WTC11 (cell line): ENCODE data around the gene RTN4. TPM values are rescaled to one million over a fixed set of nuclear protein-coding genes. Genes with fewer than 3 reads are reported as not detected.
A peak's percentile ranks its signal among the peaks of the same experiment; 100 is the strongest.

ENCODE experiments used
- ARID4B ChIP-seq: sonication (generic); formaldehyde crosslinking; IDR thresholded peaks from 2 replicates; pipeline ENCODE4 v1.8.0; 2023; ENCODE audit warnings: missing genetic modification reagents, mild to moderate bottlenecking, borderline replicate concordance
- ATF1 ChIP-seq: sonication (generic); formaldehyde crosslinking; IDR thresholded peaks from 2 replicates; pipeline ENCODE4 v1.8.1; 2023; ENCODE audit warnings: mild to moderate bottlenecking, moderate library complexity, missing genetic modification reagents
- ESRRA ChIP-seq: sonication (generic); formaldehyde crosslinking; IDR thresholded peaks from 2 replicates; pipeline ENCODE4 v1.8.1; 2022; ENCODE audit warnings: mild to moderate bottlenecking, missing genetic modification reagents, borderline replicate concordance
- FOXK1 ChIP-seq: sonication (generic); formaldehyde crosslinking; IDR thresholded peaks from 2 replicates; pipeline ENCODE4 v1.8.0; 2022; ENCODE audit warnings: mild to moderate bottlenecking, moderate library complexity, missing genetic modification reagents
- KAT7 ChIP-seq: sonication (generic); formaldehyde crosslinking; IDR thresholded peaks from 2 replicates; pipeline ENCODE4 v1.8.1; 2023; ENCODE audit warnings: missing genetic modification reagents, mild to moderate bottlenecking, borderline replicate concordance
- MLX ChIP-seq: sonication (generic); formaldehyde crosslinking; IDR thresholded peaks from 2 replicates; pipeline ENCODE4 v1.8.1; 2023; ENCODE audit warnings: mild to moderate bottlenecking, missing genetic modification reagents, moderate library complexity
- MYBL2 ChIP-seq: sonication (generic); formaldehyde crosslinking; IDR thresholded peaks from 2 replicates; pipeline ENCODE4 v1.8.1; 2023; ENCODE audit warnings: mild to moderate bottlenecking, moderate library complexity, missing genetic modification reagents
- NFE2L1 ChIP-seq: sonication (generic); formaldehyde crosslinking; IDR thresholded peaks from 2 replicates; pipeline ENCODE4 v1.8.1; 2023; ENCODE audit warnings: missing genetic modification reagents
- NFYB ChIP-seq: sonication (generic); formaldehyde crosslinking; conservative IDR thresholded peaks from 2 replicates; pipeline ENCODE4 v1.8.0; 2022; ENCODE audit warnings: low read depth, missing genetic modification reagents
- NR2C2 ChIP-seq: sonication (generic); formaldehyde crosslinking; IDR thresholded peaks from 2 replicates; pipeline ENCODE4 v1.8.0; 2022; ENCODE audit warnings: mild to moderate bottlenecking, missing genetic modification reagents
- PRDM15 ChIP-seq: sonication (generic); formaldehyde crosslinking; IDR thresholded peaks from 2 replicates; pipeline ENCODE4 v1.8.0; 2022; ENCODE audit warnings: missing genetic modification reagents
- RORB ChIP-seq: fragments of 250-450 bp; sonication (Bioruptor Pico); IDR thresholded peaks from 2 replicates; pipeline ENCODE4 v1.9.0; 2021; ENCODE audit warnings: mild to moderate bottlenecking
- SOX15 ChIP-seq: fragments of 250-450 bp; sonication (Bioruptor Pico); IDR thresholded peaks from 2 replicates; pipeline ENCODE4 v1.9.0; 2021; ENCODE audit warnings: mild to moderate bottlenecking
- STAT6 ChIP-seq: sonication (generic); formaldehyde crosslinking; conservative IDR thresholded peaks from 2 replicates; pipeline ENCODE4 v1.8.1; 2023; ENCODE audit warnings: mild to moderate bottlenecking, low read depth, missing genetic modification reagents, moderate library complexity
- TCF7 ChIP-seq: sonication (generic); formaldehyde crosslinking; IDR thresholded peaks from 2 replicates; pipeline ENCODE4 v1.8.0; 2022; ENCODE audit warnings: mild to moderate bottlenecking, low read depth, missing genetic modification reagents, moderate library complexity
- TP53 ChIP-seq: sonication (generic); formaldehyde crosslinking; IDR thresholded peaks from 2 replicates; pipeline ENCODE4 v1.8.1; 2023; ENCODE audit warnings: mild to moderate bottlenecking, missing genetic modification reagents
- USF1 ChIP-seq: sonication (generic); formaldehyde crosslinking; IDR thresholded peaks from 2 replicates; pipeline ENCODE4 v1.8.0; 2022; ENCODE audit warnings: mild to moderate bottlenecking, missing genetic modification reagents
- ZBTB21 ChIP-seq: sonication (generic); formaldehyde crosslinking; IDR thresholded peaks from 2 replicates; pipeline ENCODE4 v1.8.1; 2023; ENCODE audit warnings: mild to moderate bottlenecking, missing genetic modification reagents, borderline replicate concordance
- ZNF138 ChIP-seq: sonication (generic); formaldehyde crosslinking; conservative IDR thresholded peaks from 2 replicates; pipeline ENCODE4 v1.8.1; 2022; ENCODE audit warnings: mild to moderate bottlenecking, moderate library complexity, missing genetic modification reagents
- ZNF232 ChIP-seq: sonication (generic); formaldehyde crosslinking; IDR thresholded peaks from 2 replicates; pipeline ENCODE4 v1.8.0; 2022; ENCODE audit warnings: mild to moderate bottlenecking, missing genetic modification reagents
- ZNF425 ChIP-seq: fragments of 250-450 bp; sonication (Bioruptor Pico); conservative IDR thresholded peaks from 2 replicates; pipeline ENCODE4 v1.9.0; 2021; ENCODE audit warnings: mild to moderate bottlenecking
- total RNA-seq: library from RNA; stranded (reverse); gene quantifications from 3 replicates; pipeline ENCODE4 v1.2.3, GENCODE V29; 2021
- TF ChIP-seq, protein P1 (sequence below): sonication (generic); formaldehyde crosslinking; IDR thresholded peaks from 2 replicates; pipeline ENCODE4 v1.8.1; 2023; ENCODE audit warnings: mild to moderate bottlenecking, missing genetic modification reagents, moderate library complexity

RTN4 gene
- total RNA-seq, 1 experiment from 2014 or later, result 202 TPM

DNA sequence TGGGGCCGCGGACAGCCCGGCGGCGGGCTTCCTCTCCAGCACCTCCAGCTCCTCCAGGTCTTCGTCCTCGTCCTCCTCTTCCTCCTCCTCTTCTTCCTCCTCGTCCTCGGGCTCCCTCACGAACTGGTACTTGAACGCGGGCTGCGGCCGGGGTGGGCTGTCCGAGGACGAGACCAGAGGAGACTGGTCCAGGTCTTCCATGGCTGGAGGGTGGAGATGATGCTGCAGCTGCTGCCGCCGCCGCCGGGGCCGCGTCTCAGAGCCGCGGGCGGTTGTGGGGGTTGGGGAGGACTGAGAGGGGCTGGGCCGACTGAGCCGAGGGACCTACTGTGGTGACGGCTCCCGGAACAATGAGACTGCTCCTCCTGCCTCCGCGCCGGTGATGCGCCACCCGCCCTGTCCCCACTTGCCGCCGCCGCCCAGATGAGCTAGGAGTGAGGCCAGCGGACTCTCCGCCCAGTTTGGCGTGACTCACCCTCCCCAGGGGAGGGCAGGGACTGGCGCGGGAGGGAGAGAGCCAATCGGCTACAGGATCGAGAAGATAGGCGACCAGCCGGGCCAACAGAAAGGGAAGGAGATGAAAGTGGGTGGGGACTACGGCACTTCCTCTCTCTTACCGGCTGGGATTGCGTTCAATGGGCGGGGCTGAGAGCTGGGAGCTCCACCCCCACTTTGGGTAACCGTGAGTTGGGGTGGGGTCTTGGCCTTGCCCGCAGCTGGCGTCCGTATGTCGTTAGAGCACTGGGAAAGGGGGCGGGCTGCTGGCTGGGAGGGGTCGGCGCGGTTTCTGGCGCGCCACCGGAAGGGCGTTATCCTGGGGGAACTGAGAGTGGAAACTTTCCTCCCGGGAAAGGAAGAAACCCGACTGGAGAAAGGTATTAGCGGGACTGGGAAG, at the start of gene RTN4 (continued):
- TF ChIP-seq PRDM15 (CRISPR knock-in tag), result 0 out of 2 replicates have a peak, but pooled peaks have one; percentile 24
- TF ChIP-seq FOXK1 (CRISPR knock-in tag), result peak; percentile 59; the same call in 1 of the 2 replicates
- TF ChIP-seq ESRRA (CRISPR knock-in tag), result 0 out of 2 replicates have a peak, but pooled peaks have one; percentile 34
- TF ChIP-seq, protein P1, sequence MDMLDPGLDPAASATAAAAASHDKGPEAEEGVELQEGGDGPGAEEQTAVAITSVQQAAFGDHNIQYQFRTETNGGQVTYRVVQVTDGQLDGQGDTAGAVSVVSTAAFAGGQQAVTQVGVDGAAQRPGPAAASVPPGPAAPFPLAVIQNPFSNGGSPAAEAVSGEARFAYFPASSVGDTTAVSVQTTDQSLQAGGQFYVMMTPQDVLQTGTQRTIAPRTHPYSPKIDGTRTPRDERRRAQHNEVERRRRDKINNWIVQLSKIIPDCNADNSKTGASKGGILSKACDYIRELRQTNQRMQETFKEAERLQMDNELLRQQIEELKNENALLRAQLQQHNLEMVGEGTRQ (CRISPR knock-in tag), result no peak
- 0 out of 2 replicates have a peak, but pooled peaks have one; percentile 68 for TF ChIP-seq ATF1 (CRISPR knock-in tag)
- TF ChIP-seq NFE2L1, result 0 out of 2 replicates have a peak, but pooled peaks have one; percentile 32
- TF ChIP-seq ZBTB21, result no peak
- no peak for TF ChIP-seq TP53 (CRISPR knock-in tag)
- no peak for TF ChIP-seq MLX (CRISPR knock-in tag)
- no peak for TF ChIP-seq RORB (CRISPR knock-in tag)
- TF ChIP-seq TCF7 (CRISPR knock-in tag), result 0 out of 2 replicates have a peak, but pooled peaks have one; percentile 27
- TF ChIP-seq USF1, result peak; percentile 23; the same call in 1 of the 2 replicates
- no peak for TF ChIP-seq ZNF425
- TF ChIP-seq STAT6 (CRISPR knock-in tag), result no peak
- TF ChIP-seq KAT7, result peak; percentile 79; the same call in 1 of the 2 replicates
- no peak for TF ChIP-seq ZNF138 (CRISPR knock-in tag)
- peak; percentile 90 for TF ChIP-seq NFYB (CRISPR knock-in tag)
- TF ChIP-seq ZNF232 (CRISPR knock-in tag), result no peak; the same call in 1 of the 2 replicates
- no peak for TF ChIP-seq NR2C2 (CRISPR knock-in tag)
- peak; percentile 45; the same call in 1 of the 2 replicates for TF ChIP-seq MYBL2 (CRISPR knock-in tag)
- TF ChIP-seq ARID4B (CRISPR knock-in tag), result peak; percentile 56; the same call in 1 of the 2 replicates
- TF ChIP-seq SOX15, result no peak
